HepG2 (cell line): Measurements from ENCODE around the gene OTOG. TPM values are rescaled to one million over a fixed set of nuclear protein-coding genes. Genes with fewer than 3 reads are reported as not detected.

Experiments used
- ATAC-seq: fragments of 200-7000 bp; cut with Tn5 transposase; 3 replicates; pipeline ENCODE4 v1.9.1; 2020; ENCODE audit warnings: mild to moderate bottlenecking, moderate library complexity
- BruUV-seq: library from RNA; stranded (reverse); fragments of 400-500 nt; replicated peaks from 2 replicates; lab custom pipeline; 2021; lab: Mats Ljungman, UMichigan
- CTCF ChIA-PET: fragments of 300-600 bp; formaldehyde crosslinking; extraction: SDS; loops from one replicate; lab custom pipeline; 2021; ENCODE audit warnings: low total read pairs, inconsistent platforms, low intra/inter-chr PET ratio; lab: Yijun Ruan, JAX
- POLR2A ChIA-PET: fragments of 350-600 bp; sonication (Branson Sonifier 250); formaldehyde crosslinking; loops from one replicate; lab custom pipeline; 2020; ENCODE audit warnings: antibody characterized with exemption, inconsistent platforms; lab: Yijun Ruan, JAX
- DNase-seq: peaks from one replicate; pipeline ENCODE4 v3.0.0-alpha.2; 2015; ENCODE audit warnings: low spot score
- FAIRE-seq: peaks from 3 replicates; lab custom pipeline; 2011; peaks lifted over from hg19 to GRCh38; lab: Jason Lieb, UNC
- H2AFZ ChIP-seq: one replicate; pipeline ENCODE4 v1.6.1; 2011; ENCODE audit warnings: low read length, inconsistent platforms
- H3K27ac ChIP-seq: fragments of 300-600 bp; 3 replicates; pipeline ENCODE4 v1.8.0; 2011; ENCODE audit warnings: mixed run types, mild to moderate bottlenecking, mixed read lengths, low read length, inconsistent platforms; ENCODE audit not compliant: insufficient read depth; ENCODE audit errors: extremely low read length
- H3K27me3 ChIP-seq, 2 experiments: fragments of 200-600 bp in 1 of 2; 2 replicates in 1 of 2; 3 replicates in 1 of 2; pipeline versions ENCODE4 v1.6.0 to v1.8.0; 2011; ENCODE audit warnings: low read length in 2 of 2, mild to moderate bottlenecking in 2 of 2, moderate library complexity in 2 of 2, inconsistent platforms in 1 of 2; ENCODE audit not compliant: insufficient read depth in 2 of 2, control insufficient read depth in 1 of 2
- H3K36me3 ChIP-seq, 2 experiments: fragments of 200-600 bp in 1 of 2; replicated peaks in 1 of 2; 2 replicates in 1 of 2; 3 replicates in 1 of 2; pipeline versions ENCODE4 v1.5.1 to v1.8.0; 2011; ENCODE audit warnings: low read length in 2 of 2, inconsistent platforms in 1 of 2; ENCODE audit not compliant: insufficient read depth in 2 of 2, control insufficient read depth in 1 of 2
- H3K4me1 ChIP-seq: 2 replicates; pipeline ENCODE4 v1.5.1; 2012; ENCODE audit warnings: low read length, inconsistent platforms; ENCODE audit not compliant: insufficient read depth
- H3K4me2 ChIP-seq: 2 replicates; pipeline ENCODE4 v1.6.0; 2011; ENCODE audit warnings: low read depth, low read length, inconsistent platforms
- H3K4me3 ChIP-seq, 3 experiments: fragments of 200-600 bp in 1 of 3; sonication (generic), shearing (Covaris generic) in 1 of 3; replicated peaks in 1 of 3; 2 replicates each; pipeline ENCODE4 v1.5.1; 2011 to 2016; ENCODE audit warnings: low read length in 3 of 3, inconsistent platforms in 2 of 3, low read depth in 2 of 3, mild to moderate bottlenecking in 2 of 3, control low read depth in 1 of 3, mixed read lengths in 1 of 3; ENCODE audit not compliant: insufficient read depth in 1 of 3
- H3K79me2 ChIP-seq: one replicate; pipeline ENCODE4 v1.6.1; 2011; ENCODE audit warnings: low read length, inconsistent platforms; ENCODE audit not compliant: insufficient read depth
- H3K9ac ChIP-seq: 2 replicates; pipeline ENCODE4 v1.6.0; 2011; ENCODE audit warnings: mild to moderate bottlenecking, low read depth, low read length, inconsistent platforms; ENCODE audit not compliant: insufficient read depth
- H3K9me3 ChIP-seq: 2 replicates; pipeline ENCODE4 v1.5.1; 2012; ENCODE audit warnings: mild to moderate bottlenecking, low read length
- H4K20me1 ChIP-seq: 2 replicates; pipeline ENCODE4 v1.6.0; 2011; ENCODE audit warnings: inconsistent platforms, mild to moderate bottlenecking, low read length, moderate library complexity; ENCODE audit not compliant: insufficient read depth
- AKAP8 ChIP-seq: sonication (generic); formaldehyde crosslinking; IDR thresholded peaks from 2 replicates; pipeline ENCODE4 v1.5.1; 2020; ENCODE audit warnings: mild to moderate bottlenecking, missing genetic modification reagents
- FOSL1 ChIP-seq: sonication (generic); formaldehyde crosslinking; IDR thresholded peaks from 2 replicates; pipeline ENCODE4 v1.9.0; 2021; ENCODE audit warnings: missing genetic modification reagents, borderline replicate concordance
- FOXC1 ChIP-seq: sonication (generic); formaldehyde crosslinking; IDR thresholded peaks from 2 replicates; pipeline ENCODE4 v1.8.0; 2022; ENCODE audit warnings: mild to moderate bottlenecking, missing genetic modification reagents, borderline replicate concordance
- GABPB1 ChIP-seq: IDR thresholded peaks from 2 replicates; pipeline ENCODE4 v1.6.1; 2016; ENCODE audit warnings: mild to moderate bottlenecking, missing genetic modification reagents, moderate library complexity, missing compliant biosample characterization
- HNRNPH1 ChIP-seq: fragments of 200-400 bp; formaldehyde crosslinking; optimal IDR thresholded peaks from 2 replicates; pipeline ENCODE3; 2017; ENCODE audit warnings: mild to moderate bottlenecking, low read depth, low read length
- HNRNPUL1 ChIP-seq: fragments of 200-400 bp; formaldehyde crosslinking; IDR thresholded peaks from 2 replicates; pipeline ENCODE4 v1.6.1; 2017; ENCODE audit warnings: low read depth, mild to moderate bottlenecking, low read length, moderate library complexity
- KDM6A ChIP-seq: IDR thresholded peaks from 2 replicates; pipeline ENCODE4 v1.6.1; 2016; ENCODE audit warnings: low read depth
- MYC ChIP-seq: sonication (generic); formaldehyde crosslinking; IDR thresholded peaks from 2 replicates; pipeline ENCODE4 v1.9.0; 2021; ENCODE audit warnings: missing genetic modification reagents, borderline replicate concordance
- MYPOP ChIP-seq: sonication (generic); formaldehyde crosslinking; IDR thresholded peaks from 2 replicates; pipeline ENCODE4 v1.8.1; 2023; ENCODE audit warnings: mild to moderate bottlenecking, moderate library complexity, missing genetic modification reagents
- SAFB2 ChIP-seq: sonication (generic); formaldehyde crosslinking; IDR thresholded peaks from 2 replicates; pipeline ENCODE4 v1.5.1; 2020; ENCODE audit warnings: missing genetic modification reagents, low read depth, mild to moderate bottlenecking, borderline replicate concordance
- TAF1 ChIP-seq: sonication (generic); formaldehyde crosslinking; IDR thresholded peaks from 2 replicates; pipeline ENCODE4 v1.4.0; 2020; ENCODE audit warnings: missing genetic modification reagents
- TEF ChIP-seq: sonication (generic); formaldehyde crosslinking; IDR thresholded peaks from 2 replicates; pipeline ENCODE4 v1.5.0; 2020; ENCODE audit warnings: missing genetic modification reagents
- ZKSCAN5 ChIP-seq: sonication (generic); formaldehyde crosslinking; IDR thresholded peaks from 2 replicates; pipeline ENCODE4 v1.5.1; 2020; ENCODE audit warnings: mild to moderate bottlenecking, missing genetic modification reagents
- ZNF264 ChIP-seq: sonication (generic); formaldehyde crosslinking; IDR thresholded peaks from 2 replicates; pipeline ENCODE4 v1.4.0; 2020; ENCODE audit warnings: missing genetic modification reagents
- ZNF639 ChIP-seq: conservative IDR thresholded peaks from 2 replicates; pipeline ENCODE4 v1.6.1; 2018; ENCODE audit warnings: missing genetic modification reagents
- ZNF687 ChIP-seq: sonication (generic); formaldehyde crosslinking; IDR thresholded peaks from 2 replicates; pipeline ENCODE4 v1.5.1; 2020; ENCODE audit warnings: mild to moderate bottlenecking, missing genetic modification reagents, moderate library complexity
- ZSCAN30 ChIP-seq: sonication (generic); formaldehyde crosslinking; IDR thresholded peaks from 2 replicates; pipeline ENCODE4 v1.5.0; 2020; ENCODE audit warnings: mild to moderate bottlenecking, missing genetic modification reagents
- ZZZ3 ChIP-seq: sonication (generic); formaldehyde crosslinking; IDR thresholded peaks from 2 replicates; pipeline ENCODE4 v1.4.0; 2020; ENCODE audit warnings: missing genetic modification reagents, mild to moderate bottlenecking, borderline replicate concordance
- WGBS: methylation state at CpG from one replicate; pipeline ENCODE4 v1.1.6; 2017; ENCODE audit warnings: low lambda C conversion rate; 5-methylcytosine and 5-hydroxymethylcytosine counted together
- in situ Hi-C: cut with HindIII; loops from 2 replicates; pipeline ENCODE4 v1.10.0; 2017; ENCODE audit warnings: low pct_unique_long_range_greater_than_20kb; ENCODE audit not compliant: extremely low pct_ligation_motif_present
- intact Hi-C: fragments of 100-400 bp; cut with micrococcal nuclease; formaldehyde crosslinking; loops from one replicate; pipeline ENCODE4 v1.10.0; 2022; ENCODE audit not compliant: unreplicated experiment
- polyA plus RNA-seq, 8 experiments: library from polyadenylated mRNA; depleted of rRNA in 3 of 8; stranded (reverse) in 7 of 8; unstranded in 1 of 8; fragments of >200 nt; fragmentation: Illumina TruSeq in 4 of 8; extraction: Trizol in 4 of 8; gene quantifications; 2 replicates each; pipeline versions ENCODE4 v1.2.1 to v1.2.3, GENCODE V29; 2011 to 2016; ENCODE audit warnings: low read depth in 4 of 8, missing spikeins in 1 of 8, mixed read lengths in 1 of 8; ENCODE audit not compliant: insufficient read depth in 1 of 8
- total RNA-seq, 5 experiments: library from RNA; depleted of rRNA; stranded (reverse); fragments of >200 nt; fragmentation: Illumina TruSeq; extraction: Trizol; gene quantifications; 2 replicates each; pipeline ENCODE4 v1.2.3, GENCODE V29; 2016; ENCODE audit warnings: low read depth in 1 of 5

The OTOG gene
- total and polyA plus RNA-seq, 2 of the 13 experiments (the other 11 are each of a cell fraction or from before 2014, with no cell fraction given) = not detected

- H2AFZ ChIP-seq = no peak overlapping the region
- intact Hi-C loops = no loop called here
- ChIA-PET CTCF (no interaction called here), POLR2A (no interaction called here)
- TF ChIP-seq ZZZ3 (CRISPR knock-in tag) (no peak), ZKSCAN5 (CRISPR knock-in tag) (no peak), FOSL1 (CRISPR knock-in tag) (no peak), ZSCAN30 (CRISPR knock-in tag) (no peak), ZNF639 (CRISPR knock-in tag) (no peak), KDM6A (no peak), ZNF687 (CRISPR knock-in tag) (no peak), SAFB2 (no peak), MYC (no peak), MYPOP (CRISPR knock-in tag) (no peak), FOXC1 (no peak), HNRNPH1 (no peak), HNRNPUL1 (no peak), AKAP8 (CRISPR knock-in tag) (no peak), GABPB1 (CRISPR knock-in tag) (no peak), ZNF264 (CRISPR knock-in tag) (no peak), TEF (CRISPR knock-in tag) (no peak), TAF1 (CRISPR knock-in tag) (no peak)
- H3K36me3 ChIP-seq = no peaks in the 10 kb centered on the region
- H3K9ac ChIP-seq = no peak overlapping the region
- H3K9me3 ChIP-seq = no peaks in the 10 kb centered on the region
- H4K20me1 ChIP-seq = no peaks in the 10 kb centered on the region
- DNase-seq = no peak
- no peak overlapping the region for H3K4me3 ChIP-seq
- no peak overlapping the region for H3K4me2 ChIP-seq
- no peaks in the 10 kb centered on the region for H3K79me2 ChIP-seq
- FAIRE-seq = no peak
- H3K27me3 ChIP-seq = peaks cover 0 to 5% of the 10 kb centered on the region in 2 experiments; a peak in 2 of 5 replicates
- WGBS = 48% methylated on average over 10 of the region's 11 CpGs
- BruUV-seq = no TSS peak
- no peak overlapping the region for H3K27ac ChIP-seq
- no peaks in the 10 kb centered on the region for H3K4me1 ChIP-seq
- ATAC-seq = no peak
- in situ Hi-C loops = loop anchor here (25.0 kb wide), 1 partner anchor 284 kb away; no protein-coding TSS in a partner anchor
These were observed 25.8 kb upstream of the OTOG start for GRCh38 chr11:17521106-17521900.
